ENCODE measurements around the gene CMTM8.
"Not testable (repeated sequence)": the region's sequence is repeated elsewhere in the genome, so short reads cannot be mapped to it uniquely, and the experiment has no call there.

DNA sequence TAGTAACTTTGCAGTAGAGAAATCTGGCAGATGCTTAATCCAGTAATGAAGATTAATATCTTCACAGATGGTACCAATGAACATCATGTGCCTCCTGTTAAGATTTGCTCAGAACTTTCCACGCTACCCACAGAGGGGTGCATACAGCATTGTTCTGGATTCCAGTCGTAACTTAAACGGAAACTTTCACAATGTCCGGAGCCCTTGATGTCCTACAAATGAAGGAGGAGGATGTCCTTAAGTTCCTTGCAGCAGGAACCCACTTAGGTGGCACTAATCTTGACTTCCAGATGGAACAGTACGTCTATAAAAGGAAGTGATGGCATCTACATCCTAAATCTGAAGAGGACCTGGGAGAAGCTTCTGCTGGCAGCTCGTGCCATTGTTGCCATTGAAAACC, 47.9 kb upstream of the CMTM8 start:
- TF ChIP-seq CTCF (IDR thresholded peaks at IDR 0.05); MAZ (IDR thresholded peaks at IDR 0.05; ENCODE audit: borderline replicate concordance, low read depth, low read length); HOXA7 (CRISPR knock-in tag; IDR thresholded peaks at IDR 0.05); KDM5A (IDR thresholded peaks at IDR 0.05): not testable (repeated sequence)
- TF ChIP-seq, protein P1, sequence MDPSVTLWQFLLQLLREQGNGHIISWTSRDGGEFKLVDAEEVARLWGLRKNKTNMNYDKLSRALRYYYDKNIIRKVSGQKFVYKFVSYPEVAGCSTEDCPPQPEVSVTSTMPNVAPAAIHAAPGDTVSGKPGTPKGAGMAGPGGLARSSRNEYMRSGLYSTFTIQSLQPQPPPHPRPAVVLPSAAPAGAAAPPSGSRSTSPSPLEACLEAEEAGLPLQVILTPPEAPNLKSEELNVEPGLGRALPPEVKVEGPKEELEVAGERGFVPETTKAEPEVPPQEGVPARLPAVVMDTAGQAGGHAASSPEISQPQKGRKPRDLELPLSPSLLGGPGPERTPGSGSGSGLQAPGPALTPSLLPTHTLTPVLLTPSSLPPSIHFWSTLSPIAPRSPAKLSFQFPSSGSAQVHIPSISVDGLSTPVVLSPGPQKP (IDR thresholded peaks at IDR 0.05; ENCODE audit: low read depth, low read length), result not testable (repeated sequence)

Data from A549 (cell line).